HG03139 (cell line): ENCODE results near the gene FAM90A1.
"Not testable (repeated sequence)": the region's sequence is repeated elsewhere in the genome, so short reads cannot be mapped to it uniquely, and the experiment has no call there.

ENCODE experiments used
- ATAC-seq: cut with Tn5 transposase; IDR thresholded peaks from one replicate; pipeline ENCODE4 v1.9.1; 2021; ENCODE audit not compliant: unreplicated experiment

The FAM90A1 gene

DNA sequence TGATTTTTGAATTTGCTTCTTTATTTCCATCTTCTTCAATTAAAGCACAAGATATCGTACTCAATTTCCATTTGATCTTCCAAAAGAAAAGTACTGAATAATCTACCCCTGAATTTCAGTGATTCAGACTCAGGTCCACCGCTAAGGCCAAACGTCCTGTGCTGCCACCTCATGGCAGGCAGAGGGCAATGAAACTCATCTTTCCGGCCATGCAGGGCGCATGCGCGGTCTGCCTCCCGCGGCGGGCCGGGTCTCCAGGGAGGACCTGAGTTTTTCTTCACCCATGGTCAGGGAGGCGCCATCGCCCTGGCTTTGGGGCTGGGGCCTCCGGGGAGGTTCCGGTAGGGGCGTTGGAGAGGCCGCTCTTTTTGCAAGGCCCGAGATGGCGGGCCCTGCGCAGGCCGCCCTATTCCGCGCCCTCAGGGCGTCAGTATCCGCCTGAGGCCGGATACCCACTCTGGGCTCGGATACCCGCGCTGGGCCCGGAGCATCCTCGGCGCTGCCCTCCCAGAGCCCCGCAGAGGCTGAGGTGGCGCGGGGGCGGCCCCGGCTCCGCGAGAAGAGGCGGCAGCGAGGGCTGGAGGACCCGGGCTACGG, 47.3 kb downstream of the FAM90A1 start:
- not testable (repeated sequence) for ATAC-seq

DNA sequence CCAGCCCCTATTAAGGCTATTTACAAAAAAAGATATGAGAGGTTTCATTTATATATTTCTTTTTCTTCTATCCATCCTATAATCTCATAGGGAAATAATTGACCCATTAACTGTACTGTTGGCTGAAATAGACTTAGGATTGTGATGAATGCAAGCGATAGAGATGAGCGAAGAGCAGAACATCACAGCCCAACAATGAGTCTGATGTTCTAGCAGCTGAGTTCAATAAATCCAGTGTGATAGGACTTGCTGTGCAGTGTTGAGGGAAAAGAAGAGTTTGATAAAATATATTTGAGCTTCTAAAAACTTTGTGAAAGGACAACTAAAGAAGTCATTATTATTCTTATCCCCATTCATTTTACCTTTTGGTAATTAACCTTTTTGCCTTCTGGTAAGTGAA, 54.5 kb downstream of the FAM90A1 start:
- ATAC-seq = not testable (repeated sequence)
